Measurements from ENCODE around the gene TRIM59.

Gene TRIM59, protein sequence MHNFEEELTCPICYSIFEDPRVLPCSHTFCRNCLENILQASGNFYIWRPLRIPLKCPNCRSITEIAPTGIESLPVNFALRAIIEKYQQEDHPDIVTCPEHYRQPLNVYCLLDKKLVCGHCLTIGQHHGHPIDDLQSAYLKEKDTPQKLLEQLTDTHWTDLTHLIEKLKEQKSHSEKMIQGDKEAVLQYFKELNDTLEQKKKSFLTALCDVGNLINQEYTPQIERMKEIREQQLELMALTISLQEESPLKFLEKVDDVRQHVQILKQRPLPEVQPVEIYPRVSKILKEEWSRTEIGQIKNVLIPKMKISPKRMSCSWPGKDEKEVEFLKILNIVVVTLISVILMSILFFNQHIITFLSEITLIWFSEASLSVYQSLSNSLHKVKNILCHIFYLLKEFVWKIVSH

DNA sequence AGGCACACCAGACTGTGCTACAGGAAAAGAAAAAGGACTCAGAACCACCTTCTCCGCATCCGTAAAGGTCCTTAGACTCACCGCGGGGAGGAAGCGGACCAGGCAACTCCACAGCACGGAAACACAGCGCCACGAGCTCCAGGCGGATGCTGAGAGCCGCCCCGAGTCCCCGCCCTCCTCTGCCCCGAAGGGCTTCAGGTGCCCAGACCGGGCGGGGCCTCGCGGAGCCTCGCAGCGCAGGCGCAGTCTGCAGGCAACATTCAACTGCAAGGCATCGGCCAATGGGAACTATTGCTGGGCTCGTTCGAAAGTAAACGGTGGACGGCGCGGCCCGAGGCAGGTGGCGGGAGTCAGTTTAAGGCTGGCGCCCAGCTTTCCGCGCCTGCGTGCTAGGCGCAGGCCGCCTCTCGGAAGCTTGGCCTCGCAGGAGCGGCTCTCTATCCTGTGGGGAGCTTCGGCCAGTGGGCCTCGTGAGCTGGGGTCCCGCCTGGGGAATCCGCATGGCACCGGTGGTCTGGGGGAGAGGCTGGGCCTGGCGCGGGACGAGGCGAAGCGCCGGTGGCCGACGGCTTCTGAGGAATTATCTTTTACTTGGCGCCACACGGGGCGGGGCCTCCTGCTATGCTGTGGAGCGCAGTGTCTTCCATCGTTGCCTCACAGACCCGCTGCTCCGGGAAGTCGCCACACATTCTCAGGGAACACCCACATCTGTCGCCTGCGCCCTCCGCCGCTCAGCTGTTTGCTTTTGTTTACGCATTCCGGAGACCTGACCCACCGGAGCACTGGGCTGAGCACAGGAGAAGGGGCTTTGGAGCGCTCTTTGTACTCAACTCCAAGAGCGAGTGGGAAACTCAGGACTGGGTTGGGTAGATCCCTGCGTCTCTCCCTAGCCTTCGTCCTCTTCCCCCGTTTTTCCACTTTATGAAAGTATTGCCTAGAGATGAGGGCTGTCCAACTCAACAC is at the start of gene TRIM59:
TRIM59 (minus strand) TSS at position 151 of the 963 bp plus-strand sequence. CDS start 10,603 bp downstream, outside the sequence.
- Histone ChIP-seq H3F3A (ENCODE audit: low read depth) (no peaks in the 10 kb centered on the region), H3K79me2 (ENCODE audit: insufficient read depth, low read length) (no peaks in the 10 kb centered on the region), H3K4me1 (ENCODE audit: insufficient read depth, low read length, poor library complexity, severe bottlenecking) (no peaks in the 10 kb centered on the region), H2AFZ (ENCODE audit: low read length) (no peak within 1 kb of the TSS), H3K36me3 (ENCODE audit: insufficient read depth, low read length) (no peaks in the 10 kb centered on the region), H3K27me3 (ENCODE audit: insufficient read depth, low read length, poor library complexity, severe bottlenecking) (no peaks in the 10 kb centered on the region), H3K9me2 (replicated peaks; ENCODE audit: low read depth, low read length) (no peaks in the 10 kb centered on the region), H3K9ac (ENCODE audit: low read depth, low read length, poor library complexity, severe bottlenecking) (no peak within 1 kb of the TSS), H3K9me3 (ENCODE audit: insufficient read depth, low read depth, low read length) (no peaks in the 10 kb centered on the region), H4K20me1 (ENCODE audit: insufficient read depth, low read length, poor library complexity, severe bottlenecking) (no peaks in the 10 kb centered on the region), H3K4me2 (ENCODE audit: low read depth, low read length, poor library complexity, severe bottlenecking) (no peak within 1 kb of the TSS), H3K4me3 (ENCODE audit: low read length, poor library complexity, severe bottlenecking) (no peak within 1 kb of the TSS)
- TF ChIP-seq, protein P1, sequence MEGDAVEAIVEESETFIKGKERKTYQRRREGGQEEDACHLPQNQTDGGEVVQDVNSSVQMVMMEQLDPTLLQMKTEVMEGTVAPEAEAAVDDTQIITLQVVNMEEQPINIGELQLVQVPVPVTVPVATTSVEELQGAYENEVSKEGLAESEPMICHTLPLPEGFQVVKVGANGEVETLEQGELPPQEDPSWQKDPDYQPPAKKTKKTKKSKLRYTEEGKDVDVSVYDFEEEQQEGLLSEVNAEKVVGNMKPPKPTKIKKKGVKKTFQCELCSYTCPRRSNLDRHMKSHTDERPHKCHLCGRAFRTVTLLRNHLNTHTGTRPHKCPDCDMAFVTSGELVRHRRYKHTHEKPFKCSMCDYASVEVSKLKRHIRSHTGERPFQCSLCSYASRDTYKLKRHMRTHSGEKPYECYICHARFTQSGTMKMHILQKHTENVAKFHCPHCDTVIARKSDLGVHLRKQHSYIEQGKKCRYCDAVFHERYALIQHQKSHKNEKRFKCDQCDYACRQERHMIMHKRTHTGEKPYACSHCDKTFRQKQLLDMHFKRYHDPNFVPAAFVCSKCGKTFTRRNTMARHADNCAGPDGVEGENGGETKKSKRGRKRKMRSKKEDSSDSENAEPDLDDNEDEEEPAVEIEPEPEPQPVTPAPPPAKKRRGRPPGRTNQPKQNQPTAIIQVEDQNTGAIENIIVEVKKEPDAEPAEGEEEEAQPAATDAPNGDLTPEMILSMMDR (conservative IDR thresholded peaks at IDR 0.05; ENCODE audit: low read length): no peak
- no peak for TF ChIP-seq EZH2phosphoT487 (IDR thresholded peaks at IDR 0.05; ENCODE audit: borderline replicate concordance)

DNA sequence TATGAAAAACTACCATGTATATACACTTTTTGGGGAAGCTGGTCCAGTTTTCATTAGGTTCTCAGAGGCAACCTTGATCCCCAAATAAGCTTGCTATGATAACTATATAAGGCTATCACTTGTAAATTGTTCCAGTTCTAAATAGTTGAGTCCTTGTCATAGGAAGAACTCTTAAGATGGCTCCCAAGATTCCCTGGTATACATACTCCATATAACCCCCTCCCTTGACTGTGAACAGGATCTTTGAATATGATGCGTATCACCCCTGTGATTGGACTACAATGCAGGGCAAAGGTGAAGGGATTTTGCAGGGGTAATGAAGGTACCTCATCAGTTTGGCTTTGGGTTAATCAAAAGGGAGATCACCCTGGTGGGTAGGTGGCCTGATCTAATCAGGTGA is 48.6 kb upstream of the TRIM59 start:
- no peaks in the 10 kb centered on the region for H4K20me1 ChIP-seq (ENCODE audit: insufficient read depth, low read length, poor library complexity, severe bottlenecking)
- no peaks in the 10 kb centered on the region for H3F3A ChIP-seq (ENCODE audit: low read depth)
- H3K36me3 ChIP-seq (ENCODE audit: insufficient read depth, low read length): peaks cover 42% of the 10 kb centered on the region
- H3K9ac ChIP-seq (ENCODE audit: low read depth, low read length, poor library complexity, severe bottlenecking): no peak overlapping the region
- no peak overlapping the region for H3K4me3 ChIP-seq (ENCODE audit: low read length, poor library complexity, severe bottlenecking)
- H3K27me3 ChIP-seq (ENCODE audit: insufficient read depth, low read length, poor library complexity, severe bottlenecking): no peaks in the 10 kb centered on the region
- no peaks in the 10 kb centered on the region for H3K4me1 ChIP-seq (ENCODE audit: insufficient read depth, low read length, poor library complexity, severe bottlenecking)
- TF ChIP-seq, protein P1 (conservative IDR thresholded peaks at IDR 0.05; ENCODE audit: low read length): no peak
- TF ChIP-seq EZH2phosphoT487 (IDR thresholded peaks at IDR 0.05; ENCODE audit: borderline replicate concordance): no peak
- H2AFZ ChIP-seq (ENCODE audit: low read length): no peak overlapping the region
- no peak overlapping the region for H3K4me2 ChIP-seq (ENCODE audit: low read depth, low read length, poor library complexity, severe bottlenecking)
- no peaks in the 10 kb centered on the region for H3K9me3 ChIP-seq (ENCODE audit: insufficient read depth, low read depth, low read length)
- H3K79me2 ChIP-seq (ENCODE audit: insufficient read depth, low read length): no peaks in the 10 kb centered on the region
- no peaks in the 10 kb centered on the region for H3K9me2 ChIP-seq (replicated peaks; ENCODE audit: low read depth, low read length)

DNA sequence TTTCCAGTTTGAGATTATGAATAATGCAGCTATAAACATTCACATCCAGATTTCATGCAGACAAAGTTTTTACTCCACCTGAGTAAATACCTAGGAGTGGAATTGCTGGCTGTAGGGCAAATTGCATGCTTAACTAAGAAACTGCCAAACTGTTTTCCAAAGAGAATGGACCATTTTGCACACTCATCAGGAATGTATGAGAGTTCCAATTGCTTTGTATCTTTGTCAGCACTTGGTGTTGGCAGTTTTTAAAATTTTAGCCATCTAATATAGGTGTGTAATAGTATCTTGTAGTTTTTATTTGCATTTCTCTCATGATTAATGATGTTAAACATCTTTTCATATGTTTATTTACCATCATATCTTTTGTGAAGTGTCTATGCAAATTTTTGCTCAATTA is 40.6 kb upstream of the TRIM59 start:
- no peak overlapping the region for H2AFZ ChIP-seq (ENCODE audit: low read length)
- no peaks in the 10 kb centered on the region for H3K79me2 ChIP-seq (ENCODE audit: insufficient read depth, low read length)
- H3K9me2 ChIP-seq (replicated peaks; ENCODE audit: low read depth, low read length): no peaks in the 10 kb centered on the region
- no peaks in the 10 kb centered on the region for H3K4me1 ChIP-seq (ENCODE audit: insufficient read depth, low read length, poor library complexity, severe bottlenecking)
- H3K4me3 ChIP-seq (ENCODE audit: low read length, poor library complexity, severe bottlenecking): no peak overlapping the region
- no peaks in the 10 kb centered on the region for H4K20me1 ChIP-seq (ENCODE audit: insufficient read depth, low read length, poor library complexity, severe bottlenecking)
- H3K4me2 ChIP-seq (ENCODE audit: low read depth, low read length, poor library complexity, severe bottlenecking): no peak overlapping the region
- TF ChIP-seq, protein P1 (conservative IDR thresholded peaks at IDR 0.05; ENCODE audit: low read length): no peak
- no peak for TF ChIP-seq EZH2phosphoT487 (IDR thresholded peaks at IDR 0.05; ENCODE audit: borderline replicate concordance)
- H3F3A ChIP-seq (ENCODE audit: low read depth): no peaks in the 10 kb centered on the region
- no peaks in the 10 kb centered on the region for H3K27me3 ChIP-seq (ENCODE audit: insufficient read depth, low read length, poor library complexity, severe bottlenecking)
- H3K36me3 ChIP-seq (ENCODE audit: insufficient read depth, low read length): no peaks in the 10 kb centered on the region
- H3K9me3 ChIP-seq (ENCODE audit: insufficient read depth, low read depth, low read length): no peaks in the 10 kb centered on the region
- H3K9ac ChIP-seq (ENCODE audit: low read depth, low read length, poor library complexity, severe bottlenecking): no peak overlapping the region
